ENCODE results near the gene CC2D1B. TPM values are rescaled to one million over a fixed set of nuclear protein-coding genes. Genes with fewer than 3 reads are reported as not detected.

Gene CC2D1B
- total and polyA plus RNA-seq, 2 of the 4 experiments (the other 2 are of a cell fraction) = 16.9 to 17.2 TPM

GRCh38 chr1:52364235-52364839 lies 1.7 kb downstream of the CC2D1B start (continued):
- TF ChIP-seq CEBPB (IDR thresholded peaks at IDR 0.05; ENCODE audit: low read depth, low read length) (no peak), RCOR1 (IDR thresholded peaks at IDR 0.05; ENCODE audit: insufficient replicate concordance, low read length) (no peak), FOS (IDR thresholded peaks at IDR 0.05; ENCODE audit: low read depth, low read length) (no peak), ELK1 (IDR thresholded peaks at IDR 0.05; ENCODE audit: borderline replicate concordance, low read depth, low read length) (no peak)

- POLR2A ChIA-PET (ENCODE audit: unreplicated experiment) = no interaction called here
These were observed 5.4 kb downstream of the CC2D1B start for GRCh38 chr1:52360595-52360968.

More at GRCh38 chr1:52360595-52360968, 5.4 kb downstream of the CC2D1B start:
- CTCF ChIA-PET = no interaction called here
- H2BK15ac ChIP-seq (ENCODE audit: low read depth, low read length) = no peak overlapping the region
- H3K4ac ChIP-seq (ENCODE audit: low read depth, low read length) = no peak overlapping the region
- H3K4me1 ChIP-seq (ENCODE audit: control insufficient read depth, insufficient read depth, low read length) = peaks cover 7% of the 10 kb centered on the region
- H3K36me3 ChIP-seq (ENCODE audit: control insufficient read depth, insufficient read depth, low read length) = peaks cover 73% of the 10 kb centered on the region
- no peak overlapping the region for H3K27ac ChIP-seq (ENCODE audit: insufficient read depth, low read length)
- H3K23ac ChIP-seq (ENCODE audit: low read depth, low read length) = no peak overlapping the region
- no peak overlapping the region for H4K5ac ChIP-seq (ENCODE audit: low read depth, low read length)
- no peaks in the 10 kb centered on the region for H3K9me3 ChIP-seq (ENCODE audit: control insufficient read depth, insufficient read depth, low read length)
- H3K27me3 ChIP-seq (ENCODE audit: control insufficient read depth, insufficient read depth, low read length) = no peaks in the 10 kb centered on the region
- in situ Hi-C loops (cut with MboI; ENCODE audit: low sequenced_read_pairs) (no loop called here), intact Hi-C loops (cut with micrococcal nuclease) (no loop called here), dilution Hi-C loops (cut with HindIII; ENCODE audit: low sequenced_read_pairs, unreplicated experiment) (no loop called here)
- H2BK5ac ChIP-seq (ENCODE audit: low read depth, low read length, poor library complexity, severe bottlenecking) = no peak overlapping the region
- H3K4me3 ChIP-seq (ENCODE audit: insufficient read depth, low read depth, low read length) = no peak overlapping the region
- H4K20me1 ChIP-seq (ENCODE audit: insufficient read depth, low read length) = peaks cover 12% of the 10 kb centered on the region; the same call in 1 of the 2 replicates
- peaks cover 27 to 42% of the 10 kb centered on the region in 2 experiments for H3K79me1 ChIP-seq (ENCODE audit: low read depth in 1 of 2, low read length in 2 of 2)
- no peak overlapping the region for H4K91ac ChIP-seq (ENCODE audit: insufficient read depth, low read depth, low read length)
- no peak for DNase-seq
- H3K14ac ChIP-seq (replicated peaks; ENCODE audit: low read depth, low read length) = no peak overlapping the region
- H2AK5ac ChIP-seq (ENCODE audit: low read depth, low read length) = no peak overlapping the region
- no peak overlapping the region for H2AK9ac ChIP-seq (replicated peaks; ENCODE audit: low read depth, low read length, poor library complexity)
- no peak overlapping the region for H3K18ac ChIP-seq (ENCODE audit: low read depth, low read length)
- no peak overlapping the region for H3K9ac ChIP-seq (ENCODE audit: low read depth, low read length)
- BruUV-seq (replicated peaks) = no TSS peak
- no peak overlapping the region for H3K56ac ChIP-seq (ENCODE audit: extremely low read depth, insufficient read depth, low read length)
- no peak overlapping the region for H3K4me2 ChIP-seq (ENCODE audit: low read depth, low read length)
- no peak overlapping the region for H2AFZ ChIP-seq (replicated peaks; ENCODE audit: low read length, poor library complexity)
- H2BK120ac ChIP-seq (ENCODE audit: low read depth, low read length) = no peak overlapping the region
- no peak overlapping the region for H4K8ac ChIP-seq (ENCODE audit: low read depth in 2 of 2, low read length in 2 of 2)
- ATAC-seq (ENCODE audit: low read depth) = no peak
- peaks cover 15% of the 10 kb centered on the region for H3K9me1 ChIP-seq (ENCODE audit: insufficient read depth, low read length)
- H2BK20ac ChIP-seq (ENCODE audit: low read depth, low read length) = no peak overlapping the region
- no peak for TF ChIP-seq RAD21 (IDR thresholded peaks at IDR 0.05; ENCODE audit: low read length)
- no peak for TF ChIP-seq ELK1 (IDR thresholded peaks at IDR 0.05; ENCODE audit: borderline replicate concordance, low read depth, low read length)
- TF ChIP-seq, protein P1, sequence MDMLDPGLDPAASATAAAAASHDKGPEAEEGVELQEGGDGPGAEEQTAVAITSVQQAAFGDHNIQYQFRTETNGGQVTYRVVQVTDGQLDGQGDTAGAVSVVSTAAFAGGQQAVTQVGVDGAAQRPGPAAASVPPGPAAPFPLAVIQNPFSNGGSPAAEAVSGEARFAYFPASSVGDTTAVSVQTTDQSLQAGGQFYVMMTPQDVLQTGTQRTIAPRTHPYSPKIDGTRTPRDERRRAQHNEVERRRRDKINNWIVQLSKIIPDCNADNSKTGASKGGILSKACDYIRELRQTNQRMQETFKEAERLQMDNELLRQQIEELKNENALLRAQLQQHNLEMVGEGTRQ (IDR thresholded peaks at IDR 0.05; ENCODE audit: low read depth, low read length) = no peak
- WGBS, 2 experiments (ENCODE audit: extremely low coverage in 2 of 2, insufficient read length in 1 of 2) = 100% methylated on average over 4 of the region's 7 CpGs; no CpG with 5 or more reads in 1 of the 2 experiments

Measured in IMR-90 (cell line).